NCI-H345 (cell line): ENCODE data around the gene NTMT2.

Source experiments
- DNase-seq: peaks from one replicate; lab custom pipeline; 2025; lab: John Stamatoyannopoulos, UW

Gene NTMT2

DNA sequence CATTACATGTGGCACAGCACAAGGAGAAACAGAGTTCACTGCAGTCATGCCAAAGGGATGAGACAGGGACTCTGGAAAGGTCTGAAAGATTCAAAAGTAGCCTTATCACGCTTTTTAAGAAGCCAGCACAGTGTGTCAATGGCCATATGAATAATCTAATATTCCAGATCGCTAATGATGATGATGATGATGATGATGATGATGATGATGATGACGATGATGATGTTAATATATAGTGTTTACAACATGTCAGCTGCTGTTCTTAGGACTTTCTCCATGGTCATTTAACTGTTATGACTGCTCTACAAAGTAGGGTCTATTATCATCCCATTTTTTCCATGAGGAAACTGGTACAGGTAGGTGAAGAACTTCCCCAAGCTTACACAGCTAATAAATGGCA, 64.4 kb downstream of the NTMT2 start:
- no peak for DNase-seq

DNA sequence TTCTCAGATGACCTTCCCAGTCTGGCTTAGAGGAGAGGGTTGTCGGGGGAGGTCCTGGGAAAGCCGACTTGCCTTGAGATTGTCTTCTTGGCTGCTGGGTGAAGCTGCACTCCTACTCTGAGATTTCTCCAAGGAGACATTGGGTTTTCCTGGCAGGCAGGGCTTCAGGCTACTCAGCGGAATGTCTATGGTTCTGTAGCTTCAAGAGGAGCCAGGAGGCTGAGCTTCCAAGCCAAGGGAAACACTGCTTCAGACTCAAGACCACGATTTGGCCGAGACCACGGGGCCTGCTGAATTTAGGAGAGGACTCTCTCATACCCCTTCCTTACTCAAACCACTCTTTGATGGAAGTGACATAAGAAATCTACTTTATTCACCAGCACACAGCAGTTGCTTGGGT, 67.8 kb downstream of the NTMT2 start:
- no peak for DNase-seq

DNA sequence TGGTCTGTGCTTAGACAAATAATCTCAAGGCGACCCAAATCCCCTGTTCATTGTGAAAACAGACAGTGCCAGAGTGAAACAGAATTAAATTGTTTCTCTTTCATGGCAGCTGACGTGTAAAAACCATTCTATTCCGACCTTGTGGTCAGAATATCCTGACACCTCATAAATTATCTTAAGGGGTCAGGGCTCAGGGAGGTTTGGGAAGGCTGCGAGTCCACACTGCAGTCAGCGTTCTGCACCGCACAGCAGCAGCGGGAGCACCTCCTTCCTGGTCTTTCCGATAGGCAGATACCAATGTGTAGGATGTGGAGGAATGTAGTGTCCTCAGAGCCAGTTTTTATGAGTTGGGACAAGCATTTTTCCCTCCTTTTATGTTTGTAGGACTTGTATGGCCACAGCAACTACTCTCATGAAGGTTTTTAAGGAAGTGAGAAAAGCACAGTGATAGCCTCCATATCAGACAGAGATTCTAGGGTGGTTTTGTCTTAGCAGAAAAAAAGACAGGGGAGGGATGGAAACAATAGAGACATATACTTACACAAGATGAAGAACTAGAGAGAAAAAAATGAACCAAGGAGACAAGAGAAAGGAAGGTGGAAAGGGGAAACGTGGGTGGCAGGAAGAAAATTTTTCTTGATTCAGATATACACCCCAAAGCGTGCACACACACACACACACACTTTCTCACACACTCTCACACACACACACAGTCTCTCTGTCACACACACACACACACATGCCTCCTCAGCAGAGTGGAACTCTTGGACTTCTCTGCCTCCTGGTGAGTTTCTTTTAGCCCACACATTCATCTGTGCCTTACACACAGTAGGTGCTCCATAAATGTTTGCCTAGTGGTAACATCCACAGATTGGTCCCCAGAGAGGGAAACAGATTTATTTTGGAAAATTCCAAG, 68.6 kb downstream of the NTMT2 start:
- no peak for DNase-seq

DNA sequence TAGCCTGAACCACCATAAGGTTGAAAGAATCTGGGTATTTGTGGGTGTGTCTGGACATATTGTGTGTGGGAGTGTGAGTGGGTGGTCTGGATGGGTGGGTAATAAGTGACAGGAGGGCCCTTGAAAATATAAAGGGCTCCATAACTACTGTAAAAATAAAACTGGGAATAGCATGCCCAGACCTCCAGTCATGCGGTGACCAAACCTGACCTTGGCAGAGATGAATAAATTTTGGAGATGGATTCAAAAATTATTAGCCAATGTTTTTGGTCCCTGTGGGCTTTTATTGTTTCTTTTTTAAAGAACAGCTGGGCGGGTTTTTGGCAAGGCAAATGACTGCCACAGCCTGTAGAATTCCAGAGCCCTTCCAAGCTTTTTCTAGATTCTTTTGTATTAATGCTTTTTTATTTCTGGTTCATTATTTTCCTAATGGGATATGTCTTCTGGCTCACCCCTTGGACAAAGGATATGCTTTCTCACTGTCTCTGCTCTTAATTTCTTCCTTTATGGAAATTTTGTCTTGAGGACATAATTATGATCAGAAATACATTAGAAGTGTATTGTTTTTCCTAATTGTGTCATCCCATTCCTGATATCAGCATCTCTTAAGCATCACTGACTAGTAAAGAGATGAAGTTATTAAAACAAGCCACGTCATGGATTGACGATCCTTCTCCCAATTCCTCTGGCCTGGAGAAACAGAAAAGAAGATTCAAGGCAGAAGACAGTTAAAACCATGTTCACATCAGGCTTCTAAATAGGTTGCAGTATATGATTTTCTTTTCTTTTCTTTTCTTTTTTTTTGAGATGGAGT, 69.5 kb downstream of the NTMT2 start:
- no peak for DNase-seq

DNA sequence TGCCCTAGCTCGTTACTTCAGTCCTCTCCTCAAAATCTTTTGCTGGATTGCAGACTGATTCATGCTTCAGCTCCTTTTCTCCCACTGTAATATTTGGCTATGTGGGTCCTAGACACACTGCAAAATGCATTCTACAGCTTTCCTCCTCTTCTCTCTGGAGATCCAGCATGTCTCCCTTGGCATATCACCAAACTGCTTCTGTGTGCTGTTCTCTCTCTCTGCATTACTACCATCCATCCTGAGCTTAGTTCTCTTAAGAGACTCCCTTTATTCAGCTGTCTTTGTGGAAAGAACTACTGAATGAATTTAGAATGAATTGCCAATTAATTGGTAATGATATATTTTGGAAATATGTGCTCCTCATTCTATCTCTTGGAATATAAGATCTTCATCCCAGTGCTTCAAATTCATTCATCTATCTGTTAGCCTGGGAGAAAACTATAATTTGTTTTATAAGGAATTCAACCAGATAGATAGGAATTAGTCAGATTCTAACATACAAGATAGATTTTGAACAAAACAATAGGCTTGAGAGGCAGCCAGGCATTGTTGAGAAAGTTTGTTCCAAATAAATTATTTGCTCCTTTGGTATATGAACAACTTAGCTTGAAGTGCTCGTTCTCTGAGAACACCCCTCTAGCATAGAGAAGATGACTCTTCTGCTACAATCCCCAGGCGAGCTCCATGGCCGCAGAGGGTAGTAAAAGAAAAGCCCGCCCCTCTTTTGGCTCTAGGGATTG, 71.9 kb downstream of the NTMT2 start:
- DNase-seq = no peak

DNA sequence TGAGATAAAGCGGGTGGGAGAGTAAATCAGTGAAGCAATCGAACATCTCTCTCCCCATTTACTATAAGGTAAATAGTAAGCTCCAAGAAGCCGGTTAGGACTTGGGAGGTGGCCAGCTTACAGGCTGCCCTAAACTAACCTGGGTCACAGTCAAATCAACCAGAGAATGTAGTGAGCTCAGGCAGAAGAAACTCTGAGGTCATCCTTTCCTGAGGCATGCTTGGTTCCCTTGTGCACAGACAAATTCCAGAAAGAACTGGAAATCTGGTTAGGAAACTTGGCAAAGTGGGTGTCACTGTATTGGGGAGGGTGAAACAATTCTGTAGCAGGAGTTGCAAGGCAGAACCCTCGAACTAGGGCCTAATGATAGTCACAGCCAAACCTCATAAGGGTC, 72.5 kb downstream of the NTMT2 start:
- no peak for DNase-seq
